Bone marrow (tissue), 2 donors: ENCODE data around the gene MGMT.

ENCODE experiments used
- DNase-seq, 2 donors: peaks; one replicate each; lab custom pipeline; 2025; lab: John Stamatoyannopoulos, UW

The MGMT gene

DNA sequence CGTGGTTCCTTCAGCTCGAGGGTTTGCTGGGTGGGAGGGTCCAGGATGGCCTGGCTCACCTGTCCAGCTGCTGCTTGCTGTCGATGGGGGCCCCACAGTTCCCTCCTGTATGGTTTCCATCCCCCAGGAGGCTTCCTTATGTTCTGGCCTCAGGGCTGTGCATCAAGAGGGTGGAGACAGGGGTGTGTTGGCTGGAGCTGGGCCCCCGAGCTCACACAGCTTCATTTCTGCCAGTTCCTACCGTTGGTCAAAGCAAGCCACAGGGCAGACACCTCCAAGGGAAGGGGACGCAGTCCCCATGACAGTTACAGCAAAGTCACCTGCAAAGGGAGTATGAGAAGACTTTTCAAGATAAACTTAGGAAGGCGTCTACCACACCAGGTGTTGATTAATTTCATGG is 340.2 kb downstream of the MGMT start:
- no peak for DNase-seq

DNA sequence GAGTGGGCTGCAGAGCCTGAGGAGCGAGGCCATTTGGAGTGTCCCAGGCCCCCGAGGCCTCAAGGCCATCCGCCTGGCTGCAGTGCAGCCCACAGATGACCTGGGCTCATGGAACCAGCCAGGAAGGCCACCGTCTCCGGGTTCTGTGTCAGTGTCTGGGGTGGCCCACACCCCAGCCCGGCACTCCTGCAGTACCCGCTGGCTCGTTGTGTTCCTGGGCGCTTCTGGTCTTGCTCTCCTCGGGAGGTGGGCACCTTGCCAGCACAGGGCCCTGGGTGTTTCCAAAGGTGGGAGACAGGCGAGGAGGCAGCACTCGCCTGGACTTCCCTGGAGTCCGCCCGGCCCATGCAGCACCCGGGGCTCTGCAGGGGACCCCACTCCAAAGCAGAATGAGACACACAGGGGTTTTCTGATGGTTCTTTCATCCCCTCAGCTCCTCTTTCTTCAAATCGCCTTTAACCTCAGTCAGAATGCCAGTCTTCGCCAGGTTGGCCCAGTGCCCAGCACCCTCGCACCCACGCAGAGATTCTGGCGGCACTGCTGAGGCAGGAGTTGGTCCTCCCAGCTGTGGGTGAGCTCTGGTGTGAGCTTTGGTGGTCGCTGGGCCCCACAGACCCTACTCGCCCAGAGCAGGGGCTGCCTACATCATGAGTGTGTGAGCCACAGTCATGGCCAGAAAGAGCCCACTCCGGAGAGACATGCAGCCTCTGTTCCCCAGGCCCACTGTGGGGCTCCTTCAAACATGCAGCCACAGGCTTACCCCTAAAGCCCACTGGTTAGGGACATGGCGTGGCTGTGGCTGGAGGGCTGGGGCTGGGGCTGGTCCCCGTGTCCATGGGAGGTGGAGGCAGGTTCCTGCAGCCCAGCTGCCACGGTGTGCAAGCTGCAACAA is 341.3 kb downstream of the MGMT start:
- no peak for DNase-seq

DNA sequence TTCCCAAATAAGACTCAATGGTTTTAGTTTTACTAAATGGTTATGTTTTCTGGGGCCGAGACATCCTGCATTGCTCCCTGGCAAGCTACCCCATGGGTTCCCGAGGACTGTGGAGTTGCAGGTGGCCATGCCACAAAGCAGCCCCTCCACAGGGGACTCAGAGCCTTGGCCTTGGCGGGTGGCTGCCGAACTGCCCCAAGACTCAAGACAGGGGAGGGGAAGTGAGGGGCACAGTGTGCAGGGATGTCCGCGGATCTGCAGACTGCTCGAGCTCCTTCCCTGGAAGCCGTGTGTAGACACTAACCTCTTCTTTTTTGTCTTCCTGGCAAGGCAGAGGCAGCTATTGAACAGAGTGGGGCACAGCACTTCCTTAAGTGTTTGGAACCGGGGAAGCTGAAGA is 342.4 kb downstream of the MGMT start:
- no peak for DNase-seq

DNA sequence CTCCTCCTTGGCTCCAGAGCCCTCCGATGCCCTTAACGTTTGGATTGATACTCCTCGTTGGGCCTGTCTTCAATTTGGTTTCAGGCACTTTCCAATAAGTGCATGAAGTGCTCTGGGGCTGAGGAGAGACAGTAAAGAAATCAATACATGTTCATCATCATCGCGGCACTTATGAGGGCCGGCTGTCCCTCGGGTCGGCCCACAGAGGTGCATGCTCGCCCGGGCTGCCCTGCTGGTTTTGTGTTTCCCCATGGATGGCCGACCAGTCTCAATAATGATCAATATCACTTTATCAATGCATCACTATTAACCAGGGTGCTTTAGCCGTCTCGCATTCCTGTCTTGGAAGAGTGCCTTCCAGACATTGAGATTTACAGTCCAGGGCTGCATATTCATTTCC is 342.8 kb downstream of the MGMT start:
- DNase-seq = no peak

DNA sequence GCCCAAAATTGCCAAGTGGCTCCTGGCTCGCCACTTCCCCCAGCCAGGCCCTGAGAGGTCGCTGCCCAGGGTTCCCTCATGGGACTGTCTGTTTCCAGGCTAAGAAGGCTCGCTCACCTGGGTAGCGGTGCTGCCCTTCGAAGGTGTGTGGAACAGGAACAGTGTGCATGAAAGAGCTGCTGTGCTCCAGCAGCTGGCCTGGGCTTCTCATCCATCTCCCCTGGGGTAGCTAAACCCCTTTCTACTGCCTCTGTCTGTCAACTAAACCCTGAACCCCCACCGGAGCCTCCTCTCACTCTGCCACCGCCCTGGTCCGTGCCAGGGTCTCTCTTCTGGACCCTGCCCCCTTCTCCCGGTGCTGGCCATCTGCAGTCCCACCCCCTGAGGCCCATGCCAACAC is 344.2 kb downstream of the MGMT start:
- DNase-seq = no peak

DNA sequence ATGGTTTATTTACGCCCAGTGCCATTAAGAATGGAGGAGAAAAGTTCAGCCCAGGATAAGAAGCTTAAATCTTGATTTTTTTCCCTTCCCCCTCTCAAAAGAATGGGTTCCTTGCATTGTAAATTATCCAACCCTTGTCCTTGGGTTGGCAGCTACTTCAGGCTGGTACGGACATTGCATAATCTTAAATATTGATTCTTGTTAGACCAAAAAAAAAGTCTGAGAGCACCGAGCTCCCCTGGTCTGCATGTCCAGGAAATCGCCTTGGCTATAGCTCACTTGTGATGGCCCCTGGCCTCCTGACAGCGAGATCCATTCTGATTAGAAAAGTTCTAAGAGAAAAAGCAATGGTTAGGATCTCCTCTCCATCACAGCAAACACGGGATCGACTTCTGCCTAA is 345.4 kb downstream of the MGMT start:
- no peak for DNase-seq

DNA sequence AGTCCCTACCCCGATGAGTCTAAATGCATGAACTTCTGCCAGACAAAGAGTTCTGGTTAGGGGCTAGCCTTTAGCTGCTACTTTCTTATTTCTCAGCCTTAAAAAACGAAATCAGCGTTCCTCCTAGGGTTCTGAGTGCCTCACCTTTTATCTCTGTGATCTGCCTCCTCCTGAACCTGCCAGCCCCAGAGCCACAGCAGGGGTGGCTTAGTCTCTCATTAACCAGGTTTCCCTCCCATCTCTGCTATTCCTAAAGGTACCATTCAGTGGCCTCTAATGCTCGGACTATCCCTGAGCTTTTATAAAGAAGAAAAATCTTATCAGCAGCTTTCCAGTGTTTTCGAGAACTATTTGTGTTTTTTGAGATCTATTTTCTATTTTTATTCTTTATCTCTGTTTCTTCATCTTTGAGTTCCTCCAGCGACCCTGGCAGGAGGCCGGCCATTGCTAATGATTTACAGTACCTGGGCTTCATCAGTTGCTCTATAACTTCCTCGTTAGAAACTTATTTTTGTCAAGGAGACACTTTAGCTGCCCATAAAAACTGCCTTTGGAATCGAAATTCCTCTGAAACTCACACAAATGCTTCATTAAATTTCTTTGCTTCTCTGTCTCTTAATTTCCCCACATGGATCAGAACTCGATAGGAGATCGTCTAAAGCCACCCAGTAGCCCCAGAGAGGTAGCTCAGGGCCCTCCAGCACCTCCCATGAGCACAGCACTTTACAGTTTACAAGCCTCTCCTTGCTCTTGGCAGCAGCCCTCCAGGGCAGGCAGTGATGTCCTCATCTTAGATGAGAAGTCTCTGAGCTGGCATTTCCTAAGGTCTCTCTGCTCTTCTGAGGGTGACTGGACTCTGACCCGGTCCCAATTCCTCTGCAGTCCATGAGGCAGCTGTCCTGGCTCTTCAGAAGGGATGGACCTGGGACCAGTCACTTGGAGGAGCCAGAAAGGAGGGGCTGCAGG is 347.9 kb downstream of the MGMT start:
- no peak for DNase-seq

DNA sequence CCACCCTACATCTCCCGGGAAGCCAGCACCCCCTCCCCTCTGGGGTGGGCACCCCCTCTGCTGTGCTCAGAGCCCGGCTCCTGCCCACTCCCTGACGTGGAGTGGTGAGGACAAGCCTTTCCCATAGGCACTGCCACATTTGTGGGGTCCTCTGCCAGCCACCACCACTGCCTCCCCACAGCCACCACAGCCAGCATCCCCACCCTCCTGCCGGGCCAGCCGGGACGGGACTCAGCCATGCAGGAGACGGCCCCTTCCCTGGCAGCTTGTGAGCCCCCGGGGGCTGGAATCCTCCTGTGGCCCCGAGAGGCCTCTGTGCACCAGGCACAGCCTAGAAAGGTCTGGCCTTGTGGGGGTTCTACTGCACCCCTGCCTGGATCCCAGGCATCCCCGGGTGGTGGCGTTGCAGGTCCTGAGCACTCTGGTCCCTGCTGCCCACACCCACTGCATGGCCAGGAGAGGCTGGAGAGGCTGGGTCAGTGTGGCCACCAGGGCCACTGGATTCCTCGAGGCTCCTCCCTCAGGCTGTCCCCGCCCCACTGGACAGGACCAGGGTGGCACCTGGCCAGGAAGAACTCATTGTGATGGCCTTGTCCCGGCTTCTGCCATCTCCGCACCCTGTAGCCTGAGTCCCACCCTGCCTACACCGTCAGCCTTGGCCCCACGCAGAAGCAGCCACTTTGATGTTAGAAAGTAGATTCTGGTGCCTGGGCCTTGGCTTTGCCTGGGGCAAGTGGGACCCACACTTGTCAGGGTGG is 349.0 kb downstream of the MGMT start:
- DNase-seq = no peak

DNA sequence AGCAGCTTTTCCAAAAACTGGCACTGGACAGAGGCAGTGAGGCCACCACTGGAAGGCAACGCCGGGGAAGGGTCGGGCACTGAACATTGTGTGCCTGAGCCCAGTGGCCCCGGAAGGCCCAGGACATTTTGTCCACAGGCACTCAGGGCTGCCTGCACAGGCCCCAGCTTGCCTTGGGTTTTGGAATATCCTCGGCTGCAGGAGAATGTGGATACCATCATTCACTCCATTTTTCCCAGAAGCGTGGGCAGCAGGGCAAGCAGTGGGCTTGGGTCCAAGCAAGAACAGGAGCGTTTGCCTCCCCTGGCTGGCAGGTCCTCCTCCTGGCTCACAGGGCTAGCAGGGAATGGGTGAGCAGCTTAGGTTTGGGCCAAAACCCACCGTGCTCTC is 349.6 kb downstream of the MGMT start:
- DNase-seq = no peak
